IMR-90 (cell line): Measurements from ENCODE around the gene GPX4. TPM values are rescaled to one million over a fixed set of nuclear protein-coding genes. Genes with fewer than 3 reads are reported as not detected.

Experiments
- ATAC-seq: fragments of 200-7000 bp; cut with Tn5 transposase; 2 replicates; pipeline ENCODE4 v1.9.1; 2020; ENCODE audit warnings: low read depth, mild to moderate bottlenecking, moderate library complexity
- Bru-seq: library from RNA; stranded (reverse); fragments of 400-500 nt; gene quantifications from one replicate; lab custom pipeline; 2021; lab: Mats Ljungman, UMichigan
- BruChase-seq, 2 experiments: library from RNA; stranded (reverse); fragments of 400-500 nt; gene quantifications; one replicate each; lab custom pipeline; 2021; lab: Mats Ljungman, UMichigan
- BruUV-seq: library from RNA; stranded (reverse); fragments of 400-500 nt; replicated peaks from 2 replicates; lab custom pipeline; 2021; lab: Mats Ljungman, UMichigan
- CTCF ChIA-PET: fragments of 300-600 bp; formaldehyde crosslinking; extraction: SDS; loops from one replicate; lab custom pipeline; 2021; ENCODE audit warnings: antibody characterized with exemption; lab: Yijun Ruan, JAX
- POLR2A ChIA-PET: fragments of 300-600 bp; sonication (Branson Sonifier 250); formaldehyde crosslinking; loops from one replicate; lab custom pipeline; 2022; ENCODE audit warnings: antibody characterized with exemption; ENCODE audit not compliant: unreplicated experiment; lab: Charles Lee
- DNase-seq: peaks from one replicate; pipeline ENCODE4 v3.0.0; 2013
- H2AFZ ChIP-seq: replicated peaks from 2 replicates; pipeline ENCODE3; 2013; ENCODE audit warnings: low read length, mild to moderate bottlenecking; ENCODE audit not compliant: poor library complexity
- H2AK5ac ChIP-seq: 2 replicates; pipeline ENCODE4 v1.6.1; 2013; ENCODE audit warnings: low read depth, low read length, inconsistent platforms
- H2AK9ac ChIP-seq: replicated peaks from 2 replicates; pipeline ENCODE3; 2013; ENCODE audit warnings: mild to moderate bottlenecking, low read depth, low read length, moderate library complexity; ENCODE audit not compliant: poor library complexity
- H2BK120ac ChIP-seq: 2 replicates; pipeline ENCODE4 v1.6.1; 2013; ENCODE audit warnings: low read depth, low read length, inconsistent platforms
- H2BK15ac ChIP-seq: 3 replicates; pipeline ENCODE4 v1.6.1; 2013; ENCODE audit warnings: low read depth, low read length, inconsistent platforms
- H2BK20ac ChIP-seq: 2 replicates; pipeline ENCODE4 v1.6.1; 2013; ENCODE audit warnings: low read depth, mild to moderate bottlenecking, inconsistent platforms, low read length, moderate library complexity
- H2BK5ac ChIP-seq: 2 replicates; pipeline ENCODE4 v1.6.1; 2013; ENCODE audit warnings: mild to moderate bottlenecking, low read depth, low read length, inconsistent platforms; ENCODE audit not compliant: poor library complexity, severe bottlenecking
- H3K14ac ChIP-seq: replicated peaks from 2 replicates; pipeline ENCODE4 v1.6.1; 2013; ENCODE audit warnings: low read depth, low read length, inconsistent platforms
- H3K18ac ChIP-seq: 2 replicates; pipeline ENCODE4 v1.6.1; 2013; ENCODE audit warnings: low read depth, low read length, control low read depth
- H3K23ac ChIP-seq: 2 replicates; pipeline ENCODE4 v1.6.1; 2013; ENCODE audit warnings: low read depth, low read length, inconsistent platforms
- H3K27ac ChIP-seq: 2 replicates; pipeline ENCODE4 v1.5.1; 2013; ENCODE audit warnings: mild to moderate bottlenecking, control low read depth, low read length; ENCODE audit not compliant: insufficient read depth
- H3K27me3 ChIP-seq: 2 replicates; pipeline ENCODE4 v1.6.1; 2013; ENCODE audit warnings: low read length; ENCODE audit not compliant: control insufficient read depth, insufficient read depth
- H3K36me3 ChIP-seq: 2 replicates; pipeline ENCODE4 v1.6.1; 2013; ENCODE audit warnings: low read length, mixed read lengths; ENCODE audit not compliant: control insufficient read depth, insufficient read depth
- H3K4ac ChIP-seq: 2 replicates; pipeline ENCODE4 v1.6.1; 2013; ENCODE audit warnings: low read depth, low read length, inconsistent platforms
- H3K4me1 ChIP-seq: 2 replicates; pipeline ENCODE4 v1.6.1; 2013; ENCODE audit warnings: low read length, mixed read lengths; ENCODE audit not compliant: control insufficient read depth, insufficient read depth
- H3K4me2 ChIP-seq: 2 replicates; pipeline ENCODE4 v1.6.1; 2013; ENCODE audit warnings: low read depth, mild to moderate bottlenecking, control low read depth, low read length, moderate library complexity
- H3K4me3 ChIP-seq: 2 replicates; pipeline ENCODE4 v1.5.1; 2013; ENCODE audit warnings: low read depth, mild to moderate bottlenecking, control low read depth, low read length, moderate library complexity; ENCODE audit not compliant: insufficient read depth
- H3K56ac ChIP-seq: 2 replicates; pipeline ENCODE4 v1.6.1; 2013; ENCODE audit warnings: low read length, inconsistent platforms; ENCODE audit not compliant: insufficient read depth; ENCODE audit errors: extremely low read depth
- H3K79me1 ChIP-seq, 2 experiments: 2 replicates each; pipeline ENCODE4 v1.6.1; 2013; ENCODE audit warnings: low read length in 2 of 2, inconsistent platforms in 1 of 2, low read depth in 1 of 2
- H3K9ac ChIP-seq: 2 replicates; pipeline ENCODE4 v1.6.1; 2013; ENCODE audit warnings: low read depth, low read length, control low read depth
- H3K9me1 ChIP-seq: 2 replicates; pipeline ENCODE4 v1.6.1; 2013; ENCODE audit warnings: low read length, inconsistent platforms; ENCODE audit not compliant: insufficient read depth
- H3K9me3 ChIP-seq: 2 replicates; pipeline ENCODE4 v1.6.1; 2013; ENCODE audit warnings: low read length; ENCODE audit not compliant: control insufficient read depth, insufficient read depth
- H4K20me1 ChIP-seq: 2 replicates; pipeline ENCODE4 v1.6.1; 2013; ENCODE audit warnings: low read length, inconsistent platforms; ENCODE audit not compliant: insufficient read depth
- H4K5ac ChIP-seq: 2 replicates; pipeline ENCODE4 v1.6.1; 2013; ENCODE audit warnings: mild to moderate bottlenecking, low read depth, low read length, control low read depth
- H4K8ac ChIP-seq, 2 experiments: 2 replicates each; pipeline ENCODE4 v1.6.1; 2013; ENCODE audit warnings: low read depth in 2 of 2, low read length in 2 of 2, control low read depth in 1 of 2, inconsistent platforms in 1 of 2
- H4K91ac ChIP-seq: 2 replicates; pipeline ENCODE4 v1.6.1; 2013; ENCODE audit warnings: low read depth, low read length, inconsistent platforms; ENCODE audit not compliant: insufficient read depth
- BHLHE40 ChIP-seq: fragments of 150-350 bp; IDR thresholded peaks from 2 replicates; pipeline ENCODE4 v1.6.1; 2016; ENCODE audit warnings: mild to moderate bottlenecking, low read depth, low read length
- CEBPB ChIP-seq: IDR thresholded peaks from 2 replicates; pipeline ENCODE4 v1.6.1; 2012; ENCODE audit warnings: low read depth, low read length, improper control_type of control experiment
- CHD1 ChIP-seq: IDR thresholded peaks from 2 replicates; pipeline ENCODE4 v1.6.1; 2012; ENCODE audit warnings: low read depth, low read length, improper control_type of control experiment
- ELK1 ChIP-seq: fragments of 150-350 bp; IDR thresholded peaks from 2 replicates; pipeline ENCODE4 v1.6.1; 2016; ENCODE audit warnings: low read depth, mild to moderate bottlenecking, low read length, moderate library complexity, borderline replicate concordance
- FOS ChIP-seq: fragments of 150-350 bp; IDR thresholded peaks from 2 replicates; pipeline ENCODE4 v1.6.1; 2016; ENCODE audit warnings: low read depth, low read length
- MAFK ChIP-seq: IDR thresholded peaks from 2 replicates; pipeline ENCODE4 v1.6.1; 2012; ENCODE audit warnings: low read depth, low read length, improper control_type of control experiment
- MAZ ChIP-seq: IDR thresholded peaks from 2 replicates; pipeline ENCODE4 v1.6.1; 2012; ENCODE audit warnings: low read depth, mild to moderate bottlenecking, low read length, improper control_type of control experiment, moderate library complexity, borderline replicate concordance
- MXI1 ChIP-seq: IDR thresholded peaks from 2 replicates; pipeline ENCODE4 v1.6.1; 2012; ENCODE audit warnings: low read depth, mild to moderate bottlenecking, low read length, moderate library complexity, borderline replicate concordance
- NFE2L2 ChIP-seq: fragments of 150-350 bp; IDR thresholded peaks from 2 replicates; pipeline ENCODE4 v1.6.1; 2016; ENCODE audit warnings: low read depth, mild to moderate bottlenecking, low read length
- POLR2A ChIP-seq: IDR thresholded peaks from 2 replicates; pipeline ENCODE4 v1.6.1; 2012; ENCODE audit warnings: mild to moderate bottlenecking, low read depth, low read length
- RAD21 ChIP-seq: IDR thresholded peaks from 2 replicates; pipeline ENCODE4 v1.6.1; 2012; ENCODE audit warnings: low read length, improper control_type of control experiment
- RFX5 ChIP-seq: IDR thresholded peaks from 2 replicates; pipeline ENCODE4 v1.8.0; 2012; ENCODE audit warnings: low read depth, mild to moderate bottlenecking, low read length, moderate library complexity
- SMC3 ChIP-seq: fragments of 150-350 bp; IDR thresholded peaks from 2 replicates; pipeline ENCODE4 v1.6.1; 2016; ENCODE audit warnings: low read depth, mild to moderate bottlenecking, antibody characterized with exemption, low read length, moderate library complexity
- USF2 ChIP-seq: fragments of 150-350 bp; IDR thresholded peaks from 2 replicates; pipeline ENCODE4 v1.6.1; 2017; ENCODE audit warnings: mild to moderate bottlenecking, antibody characterized with exemption, low read length, low read depth
- WGBS, 2 experiments: methylation state at CpG; one replicate each; pipeline versions ENCODE4 v1.1.5 to v1.1.7; 2013; ENCODE audit warnings: missing lambda C conversion rate in 2 of 2; ENCODE audit not compliant: insufficient read length in 1 of 2; ENCODE audit errors: extremely low coverage in 2 of 2; 5-methylcytosine and 5-hydroxymethylcytosine counted together
- dilution Hi-C: fragments of 300-500 bp; cut with HindIII; formaldehyde crosslinking; loops from one replicate; pipeline ENCODE4 v1.14.3; 2018; ENCODE audit warnings: low sequenced_read_pairs; ENCODE audit not compliant: unreplicated experiment
- in situ Hi-C: fragments of 300-500 bp; cut with MboI; formaldehyde crosslinking; loops from 3 replicates; pipeline ENCODE4 v1.14.3; 2019; ENCODE audit warnings: low sequenced_read_pairs, inconsistent platforms, mixed read lengths
- intact Hi-C: fragments of 100-400 bp; cut with micrococcal nuclease; formaldehyde crosslinking; loops from 2 replicates; pipeline ENCODE4 v1.10.0; 2022
- long read RNA-seq: library from polyadenylated mRNA; unstranded; transcript quantifications from one replicate; pipeline ENCODE4 v2.0.0, GENCODE V29; 2021; ENCODE audit not compliant: unreplicated experiment
- polyA plus RNA-seq, 3 experiments: library from polyadenylated mRNA; depleted of rRNA; stranded (reverse); fragments of >200 nt; gene quantifications; 2 replicates each; pipeline ENCODE4 v1.2.3, GENCODE V29; 2012; ENCODE audit warnings: low replicate concordance in 1 of 3
- total RNA-seq: library from RNA; depleted of rRNA; stranded (reverse); fragments of >200 nt; gene quantifications from 2 replicates; pipeline ENCODE4 v1.2.3, GENCODE V29; 2012; rRNA removed

GPX4 gene
- total RNA-seq, result 357 and 415 TPM in 2 replicates
- polyA plus RNA-seq (2012; rRNA removed), result 1,083 and 1,136 TPM in 2 replicates
- polyA plus RNA-seq (2012; cell fraction: cytosol; rRNA removed), result 2,056 and 2,058 TPM in 2 replicates
- 1,128 and 1,215 TPM in 2 replicates for polyA plus RNA-seq (2012; cell fraction: nucleus; rRNA removed; ENCODE audit: low replicate concordance)
- Bru-seq, nascent RNA, result percentile 92 among the genes with signal in this experiment
- BruChase-seq, experiment 1, labeled RNA remaining after a 6-hour chase, result percentile 90 among the genes with signal in this experiment
- BruChase-seq, experiment 2, labeled RNA remaining after a 2-hour chase, result percentile 85 among the genes with signal in this experiment
- long read RNA-seq, transcript GPX4-201 (7 exons, 919 nt), result major isoform, 303 of 491 reads
- long read RNA-seq, transcript GPX4-204 (6 exons, 536 nt), result minor isoform, 18 of 491 reads
- long read RNA-seq, partial matches to known transcripts, result 95 of 491 reads
- long read RNA-seq, other reads (novel, unspliced or antisense), result 71 of 491 reads

DNA sequence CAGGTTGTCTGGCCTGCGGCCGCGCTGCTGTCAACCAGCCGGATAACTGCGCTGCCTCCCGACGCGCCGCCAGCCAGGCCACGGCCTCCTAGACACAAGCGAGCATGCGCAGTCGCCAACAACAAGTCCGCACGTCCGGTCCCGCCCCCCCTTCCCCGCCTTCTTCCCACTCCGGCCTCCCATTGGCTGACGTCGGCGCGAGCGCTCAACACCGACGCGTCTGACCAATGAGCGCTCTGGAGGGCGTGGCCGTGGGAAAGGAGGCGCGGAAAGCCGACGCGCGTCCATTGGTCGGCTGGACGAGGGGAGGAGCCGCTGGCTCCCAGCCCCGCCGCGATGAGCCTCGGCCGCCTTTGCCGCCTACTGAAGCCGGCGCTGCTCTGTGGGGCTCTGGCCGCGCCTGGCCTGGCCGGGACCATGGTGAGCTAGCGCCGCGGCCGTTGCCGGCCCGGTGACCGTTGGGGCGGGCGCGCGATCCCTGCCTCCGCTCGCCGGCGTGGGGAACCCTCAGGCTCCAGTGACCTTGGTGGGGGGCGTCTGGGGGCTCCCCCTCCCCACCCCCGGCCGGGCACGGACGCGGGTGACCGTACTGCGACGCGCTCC lies at the start of gene GPX4:
TSS of gene GPX4 (plus strand) at position 287 of the 603 bp plus-strand sequence. CDS start at position 337, 50 bp downstream.
- H2AK5ac ChIP-seq, result peak within 1 kb of the TSS; percentile 100
- H4K91ac ChIP-seq, result peak within 1 kb of the TSS; percentile 96
- no TSS peak for BruUV-seq
- peak within 1 kb of the TSS; percentile 85 for H3K4me3 ChIP-seq
- H3K27me3 ChIP-seq, result no peaks in the 10 kb centered on the region
- peaks cover 3% of the 10 kb centered on the region for H3K9me3 ChIP-seq
- 0% methylated on average over 42 of the region's 75 CpGs; no CpG with 5 or more reads in 1 of the 2 experiments for WGBS, 2 experiments
- peak within 1 kb of the TSS; percentile 70 for H2AFZ ChIP-seq
- H4K5ac ChIP-seq, result peak within 1 kb of the TSS; percentile 76
- peak within 1 kb of the TSS; percentile 89 for H3K4me2 ChIP-seq
- POLR2A ChIA-PET, result interaction anchor here (0.6 to 0.7 kb wide), 2 partner anchors 77 to 165 kb away, joined by 4 to 16 read pairs; partner anchors contain the start of gene CIRBP
- peak within 1 kb of the TSS; percentile 98 for H2AK9ac ChIP-seq
- DNase-seq, result peak; percentile 99
- peak within 1 kb of the TSS; percentile 97 for H3K23ac ChIP-seq
- peak within 1 kb of the TSS; percentile 98 for H3K4ac ChIP-seq
- ATAC-seq, result peak; percentile 70
- H3K18ac ChIP-seq, result peak within 1 kb of the TSS; percentile 80
- peak within 1 kb of the TSS; percentile 56 to 90 for H4K8ac ChIP-seq
- peak within 1 kb of the TSS; percentile 97 for H2BK20ac ChIP-seq
- H2BK120ac ChIP-seq, result peak within 1 kb of the TSS; percentile 98
- H3K36me3 ChIP-seq, result peaks cover 33% of the 10 kb centered on the region; the same call in 1 of the 2 replicates
- peak within 1 kb of the TSS; percentile 86 for H3K56ac ChIP-seq
- H3K4me1 ChIP-seq, result peaks cover 12% of the 10 kb centered on the region
- H3K14ac ChIP-seq, result peak within 1 kb of the TSS; percentile 95
- peak within 1 kb of the TSS; percentile 97 for H3K27ac ChIP-seq
- dilution Hi-C loops (no loop called here), intact Hi-C loops (loop anchor here (2.0 to 5.0 kb wide), 3 partner anchors 63 to 77 kb away; partner anchors contain the start of genes ABCA7 and CNN2), in situ Hi-C loops (no loop called here)
- H2BK5ac ChIP-seq, result peak within 1 kb of the TSS; percentile 98
- peaks cover 7% of the 10 kb centered on the region for H3K9me1 ChIP-seq
- H3K9ac ChIP-seq, result peak within 1 kb of the TSS; percentile 96
- peak within 1 kb of the TSS; percentile 98 for H2BK15ac ChIP-seq
- peaks cover 49% of the 10 kb centered on the region for H4K20me1 ChIP-seq
- peaks cover 0 to 28% of the 10 kb centered on the region in 2 experiments; a peak in 2 of 4 replicates for H3K79me1 ChIP-seq
- CTCF ChIA-PET, result interaction anchor here (1.5 kb wide), 1 partner anchor 10 kb away, joined by 6 read pairs; no protein-coding TSS in a partner anchor
- TF ChIP-seq POLR2A, result peak; percentile 98
- no peak for TF ChIP-seq ELK1
- no peak for TF ChIP-seq SMC3
- TF ChIP-seq RAD21, result 0 out of 2 replicates have a peak, but pooled peaks have one; percentile 7
- TF ChIP-seq MXI1, result peak; percentile 64; the same call in 1 of the 2 replicates
- peak; percentile 68 for TF ChIP-seq USF2
- TF ChIP-seq MAFK, result no peak
- TF ChIP-seq CHD1, result no peak
- TF ChIP-seq BHLHE40, result no peak
- no peak for TF ChIP-seq CEBPB
- no peak for TF ChIP-seq RFX5
- TF ChIP-seq MAZ, result peak; percentile 7; the same call in 1 of the 2 replicates
- TF ChIP-seq FOS, result no peak
- no peak for TF ChIP-seq NFE2L2
